Right atrium auricular region (tissue), 2 donors: ENCODE measurements around the gene DCUN1D2. TPM values are rescaled to one million over a fixed set of nuclear protein-coding genes. Genes with fewer than 3 reads are reported as not detected.

ENCODE experiments used
- DNase-seq: peaks from one replicate; pipeline ENCODE4 v3.0.0-alpha.2; 2019; ENCODE audit warnings: low spot score
- H3K27ac ChIP-seq, 2 donors: fragments of 200-600 bp; sonication (generic); 1 replicate in 1 of 2; 2 replicates in 1 of 2; pipeline ENCODE4 v1.5.1; 2016 to 2019
- H3K27me3 ChIP-seq, 2 donors: fragments of 200-600 bp; sonication (generic); one replicate each; pipeline versions ENCODE4 v1.5.1 to v1.6.0; 2017 to 2019
- H3K36me3 ChIP-seq: fragments of 200-600 bp; sonication (generic); one replicate; pipeline ENCODE4 v1.5.1; 2016
- H3K4me1 ChIP-seq, 2 donors: fragments of 200-600 bp; sonication (generic); one replicate each; pipeline versions ENCODE4 v1.5.1 to v1.6.0; 2017 to 2019
- H3K4me3 ChIP-seq, 2 donors: fragments of 200-600 bp; sonication (generic); 1 replicate in 1 of 2; 2 replicates in 1 of 2; pipeline ENCODE4 v1.5.1; 2017 to 2019; ENCODE audit warnings: mild to moderate bottlenecking in 1 of 2, moderate library complexity in 1 of 2
- H3K9me3 ChIP-seq, 2 donors: fragments of 200-600 bp; sonication (generic); one replicate each; pipeline ENCODE4 v1.5.1; 2019
- total RNA-seq, 2 donors: library from RNA; depleted of rRNA; stranded (reverse); fragments of >200 nt; gene quantifications; one replicate each; pipeline ENCODE4 v1.1.0, GENCODE V29; 2016
- TF ChIP-seq, protein P1 (sequence below), 2 donors: fragments of 200-600 bp; sonication (generic); IDR thresholded peaks; one replicate each; pipeline ENCODE4 v1.5.1; 2019; ENCODE audit warnings: antibody characterized with exemption in 2 of 2

The DCUN1D2 gene
- total RNA-seq, 2 donors from 2014 or later = 45.3 to 65.5 TPM

DNA sequence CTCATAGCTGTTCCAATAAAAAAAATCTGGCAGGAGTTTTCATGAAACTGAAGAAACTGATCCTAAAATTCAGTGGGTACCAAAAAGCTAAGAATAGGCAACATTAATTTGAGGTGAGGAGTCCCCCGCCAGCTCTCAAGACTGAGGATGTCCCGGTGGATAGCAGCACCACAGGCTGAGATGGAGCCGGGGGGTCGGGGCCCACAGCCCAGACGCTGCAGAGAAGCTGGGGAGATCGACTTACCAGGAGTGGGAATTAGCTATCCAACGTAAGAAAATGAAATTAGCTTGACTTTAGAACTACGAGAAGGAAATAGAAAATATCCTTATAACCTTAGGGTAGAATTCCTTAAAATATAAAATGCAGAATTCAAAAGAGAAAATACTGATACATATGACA is 23.2 kb upstream of the DCUN1D2 start:
- Histone ChIP-seq H3K27me3 (no peaks in the 10 kb centered on the region), H3K9me3 (no peaks in the 10 kb centered on the region), H3K36me3 (peaks cover 30% of the 10 kb centered on the region), H3K27ac (no peak overlapping the region), H3K4me1 (no peaks in the 10 kb centered on the region), H3K4me3 (no peak overlapping the region)
- DNase-seq = no peak
- TF ChIP-seq, protein P1, sequence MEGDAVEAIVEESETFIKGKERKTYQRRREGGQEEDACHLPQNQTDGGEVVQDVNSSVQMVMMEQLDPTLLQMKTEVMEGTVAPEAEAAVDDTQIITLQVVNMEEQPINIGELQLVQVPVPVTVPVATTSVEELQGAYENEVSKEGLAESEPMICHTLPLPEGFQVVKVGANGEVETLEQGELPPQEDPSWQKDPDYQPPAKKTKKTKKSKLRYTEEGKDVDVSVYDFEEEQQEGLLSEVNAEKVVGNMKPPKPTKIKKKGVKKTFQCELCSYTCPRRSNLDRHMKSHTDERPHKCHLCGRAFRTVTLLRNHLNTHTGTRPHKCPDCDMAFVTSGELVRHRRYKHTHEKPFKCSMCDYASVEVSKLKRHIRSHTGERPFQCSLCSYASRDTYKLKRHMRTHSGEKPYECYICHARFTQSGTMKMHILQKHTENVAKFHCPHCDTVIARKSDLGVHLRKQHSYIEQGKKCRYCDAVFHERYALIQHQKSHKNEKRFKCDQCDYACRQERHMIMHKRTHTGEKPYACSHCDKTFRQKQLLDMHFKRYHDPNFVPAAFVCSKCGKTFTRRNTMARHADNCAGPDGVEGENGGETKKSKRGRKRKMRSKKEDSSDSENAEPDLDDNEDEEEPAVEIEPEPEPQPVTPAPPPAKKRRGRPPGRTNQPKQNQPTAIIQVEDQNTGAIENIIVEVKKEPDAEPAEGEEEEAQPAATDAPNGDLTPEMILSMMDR (IDR thresholded peaks at IDR 0.05) = no peak

GRCh38 chr13:113511361-113511760 is 20.9 kb upstream of the DCUN1D2 start:
- Histone ChIP-seq H3K4me3 (no peak overlapping the region), H3K4me1 (no peaks in the 10 kb centered on the region), H3K27ac (no peak overlapping the region), H3K9me3 (no peaks in the 10 kb centered on the region), H3K27me3 (no peaks in the 10 kb centered on the region), H3K36me3 (peaks cover 26% of the 10 kb centered on the region)
- TF ChIP-seq, protein P1 (IDR thresholded peaks at IDR 0.05) = no peak
- no peak for DNase-seq

DNA sequence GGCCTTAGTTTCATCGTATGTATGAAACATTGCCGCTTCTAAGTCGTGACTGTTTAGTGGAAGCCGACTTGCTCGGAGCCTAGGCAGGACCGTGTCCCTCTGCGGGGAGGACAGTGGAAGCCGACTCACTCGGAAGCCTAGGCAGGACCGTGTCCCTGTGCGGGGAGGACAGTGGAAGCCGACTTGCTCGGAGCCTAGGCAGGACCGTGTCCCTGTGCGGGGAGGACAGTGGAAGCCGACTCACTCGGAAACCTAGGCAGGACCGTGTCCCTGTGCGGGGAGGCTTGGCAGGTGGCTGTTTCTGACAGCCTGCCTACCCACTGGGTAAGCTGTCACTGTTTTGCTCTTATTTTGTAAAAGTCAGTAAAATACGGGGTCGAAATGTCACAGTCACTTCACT is 20.4 kb upstream of the DCUN1D2 start:
- no peak for DNase-seq
- Histone ChIP-seq H3K9me3 (no peaks in the 10 kb centered on the region), H3K36me3 (peaks cover 25% of the 10 kb centered on the region), H3K4me1 (no peaks in the 10 kb centered on the region), H3K4me3 (no peak overlapping the region), H3K27me3 (no peaks in the 10 kb centered on the region), H3K27ac (no peak overlapping the region)
- TF ChIP-seq, protein P1 (IDR thresholded peaks at IDR 0.05) = no peak

- H3K9me3 ChIP-seq = no peaks in the 10 kb centered on the region
- no peak overlapping the region for H3K27ac ChIP-seq
- H3K4me1 ChIP-seq = no peaks in the 10 kb centered on the region
- H3K36me3 ChIP-seq = peaks cover 25% of the 10 kb centered on the region
- H3K4me3 ChIP-seq = no peak overlapping the region
- H3K27me3 ChIP-seq = no peaks in the 10 kb centered on the region
- TF ChIP-seq, protein P1 (IDR thresholded peaks at IDR 0.05) = no peak
- DNase-seq = no peak
Observed at GRCh38 chr13:113509989-113510388, 19.5 kb upstream of the DCUN1D2 start.

- TF ChIP-seq, protein P1 (IDR thresholded peaks at IDR 0.05) = no peak
- Histone ChIP-seq H3K4me3 (no peak overlapping the region), H3K4me1 (no peaks in the 10 kb centered on the region), H3K9me3 (no peaks in the 10 kb centered on the region), H3K27me3 (no peaks in the 10 kb centered on the region), H3K36me3 (peaks cover 37% of the 10 kb centered on the region), H3K27ac (no peak overlapping the region)
- DNase-seq = no peak
Observed at GRCh38 chr13:113508521-113509254, 18.2 kb upstream of the DCUN1D2 start.
